Endothelial cell of umbilical vein (primary cell): ENCODE data around the gene TRIM29. TPM values are rescaled to one million over a fixed set of nuclear protein-coding genes. Genes with fewer than 3 reads are reported as not detected.

Source experiments
- BruUV-seq: library from RNA; stranded (reverse); fragments of 400-500 nt; replicated peaks from 2 replicates; lab custom pipeline; 2021; lab: Mats Ljungman, UMichigan
- CTCF ChIA-PET: fragments of 300-600, 350-600 bp; sonication (Branson Sonifier 250); formaldehyde crosslinking; loops from one replicate; lab custom pipeline; 2021; ENCODE audit warnings: antibody characterized with exemption, inconsistent platforms; lab: Charles Lee
- POLR2A ChIA-PET: fragments of 300-600, 350-600 bp; sonication (Branson Sonifier 250); formaldehyde crosslinking; loops from one replicate; lab custom pipeline; 2021; ENCODE audit warnings: antibody characterized with exemption, inconsistent platforms; lab: Charles Lee
- DNase-seq: peaks from one replicate; pipeline ENCODE4 v3.0.0-alpha.2; 2011; ENCODE audit warnings: low read depth, low spot score
- FAIRE-seq: peaks from 2 replicates; lab custom pipeline; 2011; peaks lifted over from hg19 to GRCh38; lab: Jason Lieb, UNC
- H2AFZ ChIP-seq: 2 replicates; pipeline ENCODE4 v1.6.0; 2012; ENCODE audit warnings: low read depth, low read length, control low read depth, inconsistent platforms
- H3K27ac ChIP-seq: 2 replicates; pipeline ENCODE4 v1.5.1; 2011; ENCODE audit warnings: low read depth, mild to moderate bottlenecking, control low read depth, low read length, moderate library complexity; ENCODE audit not compliant: insufficient read depth
- H3K27me3 ChIP-seq, 2 experiments: 2 replicates each; pipeline versions ENCODE4 v1.6.0 to v1.6.1; 2011; ENCODE audit warnings: low read length in 2 of 2, mixed read lengths in 1 of 2; ENCODE audit not compliant: control insufficient read depth in 2 of 2, insufficient read depth in 2 of 2
- H3K36me3 ChIP-seq, 2 experiments: 2 replicates in 1 of 2; 3 replicates in 1 of 2; pipeline ENCODE4 v1.5.1; 2011; ENCODE audit warnings: low read length in 2 of 2, mild to moderate bottlenecking in 1 of 2, moderate library complexity in 1 of 2; ENCODE audit not compliant: control insufficient read depth in 2 of 2, insufficient read depth in 2 of 2; ENCODE audit errors: extremely low read depth in 1 of 2
- H3K4me1 ChIP-seq: 3 replicates; pipeline ENCODE4 v1.5.1; 2011; ENCODE audit warnings: mild to moderate bottlenecking, low read length; ENCODE audit not compliant: control insufficient read depth, insufficient read depth; ENCODE audit errors: extremely low read depth
- H3K4me2 ChIP-seq: 2 replicates; pipeline ENCODE4 v1.6.1; 2011; ENCODE audit warnings: low read length, control low read depth, mixed read lengths; ENCODE audit not compliant: insufficient read depth
- H3K4me3 ChIP-seq, 3 experiments: fragments of 200-600 bp in 1 of 3; sonication (generic), shearing (Covaris generic) in 1 of 3; replicated peaks in 1 of 3; 2 replicates each; pipeline ENCODE4 v1.5.1; 2011 to 2016; ENCODE audit warnings: control low read depth in 3 of 3, low read length in 3 of 3, mild to moderate bottlenecking in 2 of 3, inconsistent platforms in 1 of 3, low read depth in 1 of 3, moderate library complexity in 1 of 3; ENCODE audit not compliant: insufficient read depth in 1 of 3
- H3K79me2 ChIP-seq: 2 replicates; pipeline ENCODE4 v1.6.0; 2012; ENCODE audit warnings: low read length, inconsistent platforms; ENCODE audit not compliant: control insufficient read depth, insufficient read depth
- H3K9ac ChIP-seq: replicated peaks from 2 replicates; pipeline ENCODE3; 2011; ENCODE audit warnings: low read length, control low read depth; ENCODE audit not compliant: insufficient read depth; ENCODE audit errors: extremely low read depth
- H3K9me1 ChIP-seq: replicated peaks from 3 replicates; pipeline ENCODE4 v1.6.0; 2011; ENCODE audit warnings: mild to moderate bottlenecking, low read length; ENCODE audit not compliant: control insufficient read depth, insufficient read depth; ENCODE audit errors: extremely low read depth
- H3K9me3 ChIP-seq: replicated peaks from 2 replicates; pipeline ENCODE4 v1.5.1; 2012; ENCODE audit warnings: low read length, inconsistent platforms; ENCODE audit not compliant: control insufficient read depth, insufficient read depth
- H4K20me1 ChIP-seq: replicated peaks from 2 replicates; pipeline ENCODE3; 2011; ENCODE audit warnings: mild to moderate bottlenecking, low read length; ENCODE audit not compliant: control insufficient read depth, insufficient read depth; ENCODE audit errors: extremely low read depth
- CTCF ChIP-seq, 2 donors: IDR thresholded peaks; 1 replicate in 1 of 2; 2 replicates in 1 of 2; pipeline ENCODE4 v1.5.1; 2011; ENCODE audit warnings: low read length in 2 of 2, mild to moderate bottlenecking in 2 of 2, moderate library complexity in 2 of 2, control low read depth in 1 of 2, inconsistent platforms in 1 of 2, low read depth in 1 of 2; ENCODE audit not compliant: insufficient read depth in 1 of 2; ENCODE audit errors: extremely low read depth in 1 of 2
- EZH2 ChIP-seq: IDR thresholded peaks from 2 replicates; pipeline ENCODE4 v1.6.1; 2012; ENCODE audit warnings: borderline replicate concordance, low read depth, mild to moderate bottlenecking, moderate library complexity, low read length, inconsistent platforms; ENCODE audit not compliant: severe bottlenecking
- FOS ChIP-seq: IDR thresholded peaks from 2 replicates; pipeline ENCODE4 v1.6.1; 2011; ENCODE audit warnings: mild to moderate bottlenecking, low read length, moderate library complexity, borderline replicate concordance; ENCODE audit not compliant: insufficient read depth
- GATA2 ChIP-seq: IDR thresholded peaks from 2 replicates; pipeline ENCODE4 v1.7.0; 2011; ENCODE audit warnings: low read depth, mild to moderate bottlenecking, moderate library complexity, mixed read lengths, low read length; ENCODE audit not compliant: insufficient read length, insufficient read depth
- JUN ChIP-seq: IDR thresholded peaks from 2 replicates; pipeline ENCODE4 v1.6.1; 2011; ENCODE audit warnings: borderline replicate concordance, low read depth; ENCODE audit not compliant: insufficient read length, insufficient read depth
- MAX ChIP-seq: IDR thresholded peaks from 2 replicates; pipeline ENCODE4 v1.6.1; 2011; ENCODE audit not compliant: insufficient read depth, insufficient read length
- MYC ChIP-seq: IDR thresholded peaks from one replicate; pipeline ENCODE4 v1.6.1; 2011; ENCODE audit warnings: mild to moderate bottlenecking, low read depth, low read length
- POLR2A ChIP-seq: IDR thresholded peaks from 2 replicates; pipeline ENCODE4 v1.6.1; 2012; ENCODE audit warnings: low read depth, mild to moderate bottlenecking, control low read depth, low read length
- POLR2AphosphoS5 ChIP-seq: IDR thresholded peaks from 2 replicates; pipeline ENCODE4 v1.6.1; 2012; ENCODE audit warnings: low read depth, mild to moderate bottlenecking, control low read depth, low read length, moderate library complexity; ENCODE audit not compliant: insufficient read depth
- dilution Hi-C: fragments of 300-500 bp; cut with MboI; formaldehyde crosslinking; loops from one replicate; pipeline ENCODE4 v1.15.0; 2019; ENCODE audit warnings: low sequenced_read_pairs; ENCODE audit not compliant: extremely low pct_ligation_motif_present
- intact Hi-C: fragments of 100-400 bp; cut with micrococcal nuclease; formaldehyde crosslinking; loops from one replicate; pipeline ENCODE4 v1.10.0; 2022
- polyA plus RNA-seq, 4 experiments: library from polyadenylated mRNA; depleted of rRNA in 3 of 4; stranded (reverse) in 3 of 4; unstranded in 1 of 4; fragments of >200 nt; gene quantifications; 2 replicates each; pipeline versions ENCODE4 v1.2.1 to v1.2.3, GENCODE V29; 2011 to 2012; ENCODE audit warnings: missing spikeins in 1 of 4
- total RNA-seq: library from RNA; stranded (reverse); gene quantifications from 2 replicates; pipeline ENCODE4 v1.2.3, GENCODE V29; 2021

The TRIM29 gene
- total and polyA plus RNA-seq, 2 donors (not counting 3 experiments of a cell fraction or from before 2014, with no cell fraction given): not detected

- dilution Hi-C loops (no loop called here), intact Hi-C loops (loop anchor here (2.0 kb wide), 1 partner anchor 687 kb away; no protein-coding TSS in a partner anchor)
- Histone ChIP-seq H3K27ac (no peak overlapping the region), H3K36me3 (no peaks in the 10 kb centered on the region), H3K79me2 (no peaks in the 10 kb centered on the region), H4K20me1 (no peaks in the 10 kb centered on the region), H3K4me2 (no peak overlapping the region), H3K9ac (no peak overlapping the region), H3K4me1 (peaks cover 7% of the 10 kb centered on the region), H3K9me1 (no peaks in the 10 kb centered on the region), H3K27me3 (peaks cover 22 to 29% of the 10 kb centered on the region in 2 experiments), H3K4me3 (no peak overlapping the region), H3K9me3 (no peaks in the 10 kb centered on the region), H2AFZ (no peak overlapping the region)
- ChIA-PET CTCF (interaction anchor here (0.6 to 8.7 kb wide), 5 partner anchors 13 to 156 kb away, joined by 3 to 217 read pairs (median 36); no protein-coding TSS in a partner anchor), POLR2A (no interaction called here)
- FAIRE-seq (no peak), DNase-seq (no peak)
- no TSS peak for BruUV-seq
- no peak for TF ChIP-seq FOS
- no peak for TF ChIP-seq MAX
- TF ChIP-seq EZH2: no peak
- TF ChIP-seq CTCF (IDR thresholded peaks at IDR 0.05; ENCODE audit: extremely low read depth in 1 of 2, insufficient read depth in 1 of 2, low read depth in 1 of 2, low read length in 2 of 2): no peak
- TF ChIP-seq JUN: no peak
- no peak for TF ChIP-seq POLR2A
- no peak for TF ChIP-seq POLR2AphosphoS5
- no peak for TF ChIP-seq MYC
- TF ChIP-seq GATA2: no peak
Measured at GRCh38 chr11:120167659-120168058, 29.7 kb upstream of the TRIM29 start.
